ENCODE measurements around the gene EXOC3L4. TPM values are rescaled to one million over a fixed set of nuclear protein-coding genes. Genes with fewer than 3 reads are reported as not detected.

The EXOC3L4 gene
- total and polyA plus RNA-seq, 9 of the 15 experiments (the other 6 are each of a cell fraction or from before 2014, with no cell fraction given): 0.10 to 6.7 (median 0.98) TPM; not detected in 1

DNA sequence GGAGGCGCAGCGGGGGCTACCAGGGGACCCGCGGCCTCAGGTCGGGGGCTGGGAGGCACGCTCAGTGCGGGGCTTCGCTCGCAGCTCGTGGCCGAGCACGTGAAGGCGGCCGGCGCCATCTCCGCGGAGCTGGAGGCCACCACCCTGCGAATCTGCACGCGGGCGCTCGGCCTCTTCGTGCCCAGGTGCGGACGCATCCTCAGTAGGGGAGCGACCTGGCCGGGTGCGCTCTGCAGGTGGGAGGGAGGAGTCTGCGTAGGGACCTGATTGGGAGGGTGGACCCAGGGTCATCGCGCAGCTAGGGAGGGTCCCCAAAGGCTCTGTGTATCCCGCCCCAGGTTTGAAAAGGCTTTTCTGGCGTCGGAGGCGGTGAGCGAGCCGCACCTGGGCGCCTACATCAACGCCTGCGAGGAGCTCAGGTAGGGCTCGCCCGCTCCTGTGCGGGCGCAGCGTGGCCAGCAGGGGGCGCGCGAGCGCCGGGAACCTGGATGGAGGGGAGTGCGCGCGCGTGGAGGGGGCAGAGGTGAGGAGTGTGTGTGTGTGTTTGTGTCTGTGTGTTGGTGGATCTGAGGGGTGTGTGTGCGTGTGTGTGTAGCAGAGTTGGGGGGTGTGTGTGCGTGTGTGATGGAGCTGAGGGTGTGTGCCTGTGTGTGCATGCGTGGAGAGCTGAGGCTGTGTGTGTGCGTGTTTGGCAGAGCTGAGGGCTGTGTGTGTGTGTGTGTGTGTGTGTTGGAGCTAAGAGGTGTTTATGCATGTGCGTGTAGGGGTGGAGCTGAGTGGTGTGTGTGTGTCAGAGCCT lies 10.3 kb downstream of the EXOC3L4 start (continued):
- no peak for TF ChIP-seq RERE (CRISPR knock-in tag; IDR thresholded peaks at IDR 0.05; ENCODE audit: borderline replicate concordance)
- 0 out of 2 replicates have a peak, but pooled peaks have one; percentile 31 for TF ChIP-seq MTA2 (IDR thresholded peaks at IDR 0.05; ENCODE audit: low read depth)
- peak; percentile 88; the same call in 1 of the 2 replicates for TF ChIP-seq SMARCA5 (IDR thresholded peaks at IDR 0.05)
- TF ChIP-seq, protein P1, sequence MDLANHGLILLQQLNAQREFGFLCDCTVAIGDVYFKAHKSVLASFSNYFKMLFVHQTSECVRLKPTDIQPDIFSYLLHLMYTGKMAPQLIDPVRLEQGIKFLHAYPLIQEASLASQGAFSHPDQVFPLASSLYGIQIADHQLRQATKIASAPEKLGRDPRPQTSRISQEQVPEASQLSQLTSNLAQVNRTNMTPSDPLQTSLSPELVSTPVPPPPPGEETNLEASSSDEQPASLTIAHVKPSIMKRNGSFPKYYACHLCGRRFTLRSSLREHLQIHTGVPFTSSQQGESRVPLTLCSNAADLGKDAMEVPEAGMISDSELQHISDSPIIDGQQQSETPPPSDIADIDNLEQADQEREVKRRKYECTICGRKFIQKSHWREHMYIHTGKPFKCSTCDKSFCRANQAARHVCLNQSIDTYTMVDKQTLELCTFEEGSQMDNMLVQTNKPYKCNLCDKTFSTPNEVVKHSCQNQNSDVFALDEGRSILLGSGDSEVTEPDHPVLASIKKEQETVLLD (IDR thresholded peaks at IDR 0.05): peak; percentile 69; the same call in 1 of the 2 replicates
- TF ChIP-seq MCM7 (IDR thresholded peaks at IDR 0.05): no peak
- no peak for TF ChIP-seq CHCHD3 (CRISPR knock-in tag; IDR thresholded peaks at IDR 0.05)
- TF ChIP-seq NFIC (IDR thresholded peaks at IDR 0.05): peak; percentile 69
- peak; percentile 98 for TF ChIP-seq LARP7 (IDR thresholded peaks at IDR 0.05)
- TF ChIP-seq CCNT2 (IDR thresholded peaks at IDR 0.05; ENCODE audit: borderline replicate concordance, extremely low read depth, insufficient read length, low read depth, low read length): no peak
- TF ChIP-seq SREBF2 (CRISPR knock-in tag; IDR thresholded peaks at IDR 0.05): no peak
- no peak for TF ChIP-seq TEAD1 (CRISPR knock-in tag; IDR thresholded peaks at IDR 0.05)
- TF ChIP-seq ELK1 (CRISPR knock-in tag; IDR thresholded peaks at IDR 0.05): no peak
- peak; percentile 72 for TF ChIP-seq ARID1B (IDR thresholded peaks at IDR 0.05)
- 0 out of 2 replicates have a peak, but pooled peaks have one; percentile 11 for TF ChIP-seq CHD2 (IDR thresholded peaks at IDR 0.05; ENCODE audit: low read depth, low read length)
- no peak for TF ChIP-seq ZNF77 (CRISPR knock-in tag; IDR thresholded peaks at IDR 0.05)
- no peak for TF ChIP-seq ELK3 (CRISPR knock-in tag; IDR thresholded peaks at IDR 0.05)
- no peak for TF ChIP-seq HDAC6 (IDR thresholded peaks at IDR 0.05; ENCODE audit: low read depth, low read length)
- TF ChIP-seq ZNF76 (CRISPR knock-in tag; IDR thresholded peaks at IDR 0.05; ENCODE audit: borderline replicate concordance): no peak
- no peak for TF ChIP-seq ZNF551 (CRISPR knock-in tag; IDR thresholded peaks at IDR 0.05)
- 0 out of 2 replicates have a peak, but pooled peaks have one; percentile 26 for TF ChIP-seq SAFB (IDR thresholded peaks at IDR 0.05; ENCODE audit: borderline replicate concordance, low read depth, low read length)
- 0 out of 2 replicates have a peak, but pooled peaks have one; percentile 35 for TF ChIP-seq POLR2A (conservative IDR thresholded peaks at IDR 0.05)
